BE2C (cell line): ENCODE results near the gene CPSF2.
"Not testable (repeated sequence)": the region's sequence is repeated elsewhere in the genome, so short reads cannot be mapped to it uniquely, and the experiment has no call there.

ENCODE experiments used
- DNase-seq: peaks from one replicate; pipeline ENCODE4 v3.0.0-alpha.2; 2020
- H3K27me3 ChIP-seq: fragments of 250-450 bp; sonication (Bioruptor Pico); 2 replicates; pipeline ENCODE4 v1.5.1; 2020; ENCODE audit warnings: mild to moderate bottlenecking
- H3K36me3 ChIP-seq: fragments of 250-450 bp; sonication (Bioruptor Pico); 2 replicates; pipeline ENCODE4 v1.5.1; 2020; ENCODE audit warnings: mild to moderate bottlenecking
- H3K4me1 ChIP-seq: fragments of 250-450 bp; sonication (Bioruptor Pico); 2 replicates; pipeline ENCODE4 v1.5.1; 2020
- H3K4me3 ChIP-seq: 2 replicates; pipeline ENCODE4 v1.5.1; 2011; ENCODE audit warnings: low read depth, low read length
- H3K9me3 ChIP-seq: fragments of 250-450 bp; sonication (Bioruptor Pico); 2 replicates; pipeline ENCODE4 v1.5.1; 2020
- CTCF ChIP-seq: IDR thresholded peaks from 2 replicates; pipeline ENCODE4 v1.5.1; 2012; ENCODE audit warnings: mild to moderate bottlenecking, low read depth, low read length

CPSF2 gene

GRCh38 chr14:92207928-92208265 is 86.1 kb downstream of the CPSF2 start:
- Histone ChIP-seq H3K9me3 (no peaks in the 10 kb centered on the region; the same call in 1 of the 2 replicates), H3K27me3 (no peaks in the 10 kb centered on the region), H3K4me1 (no peaks in the 10 kb centered on the region), H3K36me3 (no peaks in the 10 kb centered on the region), H3K4me3 (no peak overlapping the region)
- DNase-seq = no peak
- TF ChIP-seq CTCF = no peak

- Histone ChIP-seq H3K9me3 (no peaks in the 10 kb centered on the region; the same call in 1 of the 2 replicates), H3K4me1 (no peaks in the 10 kb centered on the region), H3K36me3 (no peaks in the 10 kb centered on the region), H3K4me3 (no peak overlapping the region), H3K27me3 (peaks cover 7% of the 10 kb centered on the region; the same call in 1 of the 2 replicates)
- no peak for TF ChIP-seq CTCF
- DNase-seq = no peak
These were observed 87.4 kb downstream of the CPSF2 start for GRCh38 chr14:92209141-92209540.

- H3K36me3 ChIP-seq = not testable (repeated sequence)
These were observed 91.4 kb downstream of the CPSF2 start for GRCh38 chr14:92213125-92213524.

GRCh38 chr14:92215579-92215978 is 93.8 kb downstream of the CPSF2 start:
- no peak for DNase-seq
- TF ChIP-seq CTCF = no peak
- Histone ChIP-seq H3K36me3 (no peaks in the 10 kb centered on the region), H3K4me1 (no peaks in the 10 kb centered on the region), H3K27me3 (peaks cover 55% of the 10 kb centered on the region), H3K4me3 (no peak overlapping the region), H3K9me3 (no peaks in the 10 kb centered on the region)

More at GRCh38 chr14:92213125-92213524, 91.4 kb downstream of the CPSF2 start:
- H3K9me3 ChIP-seq, H3K4me1 ChIP-seq, DNase-seq, H3K4me3 ChIP-seq: not testable (repeated sequence)
- H3K27me3 ChIP-seq = peaks cover 44% of the 10 kb centered on the region

GRCh38 chr14:92217936-92218335 is 96.2 kb downstream of the CPSF2 start:
- no peaks in the 10 kb centered on the region for H3K4me1 ChIP-seq
- no peak for DNase-seq
- H3K4me3 ChIP-seq = no peak overlapping the region
- H3K36me3 ChIP-seq = no peaks in the 10 kb centered on the region
- H3K27me3 ChIP-seq = peaks cover 55% of the 10 kb centered on the region
- no peaks in the 10 kb centered on the region for H3K9me3 ChIP-seq
- no peak for TF ChIP-seq CTCF
